ENCODE measurements around the gene STYXL2.

STYXL2 gene

GRCh38 chr1:167093846-167094516 lies at the start of gene STYXL2:
TSS of gene STYXL2 (plus strand) at chr1:167094075. CDS start at chr1:167094850, 775 bp downstream.
- DNase-seq = no peak

- DNase-seq = no peak
These were observed 42.0 kb upstream of the STYXL2 start for GRCh38 chr1:167051907-167052306.

GRCh38 chr1:167052389-167052788 lies 41.5 kb upstream of the STYXL2 start:
- no peak for DNase-seq

GRCh38 chr1:167054531-167054930 lies 39.3 kb upstream of the STYXL2 start:
- no peak for DNase-seq

GRCh38 chr1:167054946-167055630 lies 38.8 kb upstream of the STYXL2 start:
- no peak for DNase-seq

- no peak for DNase-seq
These were observed 37.2 kb upstream of the STYXL2 start for GRCh38 chr1:167056529-167057231.

- peak; percentile 70 for DNase-seq
These were observed 36.6 kb upstream of the STYXL2 start for GRCh38 chr1:167057241-167057688.

- peak; percentile 58 for DNase-seq
These were observed 34.6 kb upstream of the STYXL2 start for GRCh38 chr1:167059045-167059808.

GRCh38 chr1:167059809-167060107 lies 34.1 kb upstream of the STYXL2 start:
- no peak for DNase-seq

GRCh38 chr1:167060141-167061072 lies 33.5 kb upstream of the STYXL2 start:
- DNase-seq = no peak

- DNase-seq = no peak
These were observed 32.8 kb upstream of the STYXL2 start for GRCh38 chr1:167061073-167061464.

GRCh38 chr1:167064621-167065020 lies 29.3 kb upstream of the STYXL2 start:
- DNase-seq = no peak

GRCh38 chr1:167065471-167065870 lies 28.4 kb upstream of the STYXL2 start:
- no peak for DNase-seq

GRCh38 chr1:167066333-167067122 lies 27.3 kb upstream of the STYXL2 start:
- DNase-seq = peak; percentile 67

- no peak for DNase-seq
These were observed 26.0 kb upstream of the STYXL2 start for GRCh38 chr1:167067904-167068303.

GRCh38 chr1:167068761-167069160 lies 25.1 kb upstream of the STYXL2 start:
- DNase-seq = no peak

GRCh38 chr1:167071286-167071685 lies 22.6 kb upstream of the STYXL2 start:
- DNase-seq = no peak

GRCh38 chr1:167076136-167076710 lies 17.7 kb upstream of the STYXL2 start:
- DNase-seq = no peak

GRCh38 chr1:167077128-167077867 lies 16.6 kb upstream of the STYXL2 start:
- no peak for DNase-seq

GRCh38 chr1:167077868-167078210 lies 16.0 kb upstream of the STYXL2 start:
- DNase-seq = no peak

Data from NCI-H748 treated with DMSO at 0.1 percent for 48 hours (cell line).